ENCODE results near the gene DDX59. TPM values are rescaled to one million over a fixed set of nuclear protein-coding genes. Genes with fewer than 3 reads are reported as not detected.

Gene DDX59
- total RNA-seq, 4 donors from 2014 or later: 18.9 to 30.2 (median 23.5) TPM

DNA sequence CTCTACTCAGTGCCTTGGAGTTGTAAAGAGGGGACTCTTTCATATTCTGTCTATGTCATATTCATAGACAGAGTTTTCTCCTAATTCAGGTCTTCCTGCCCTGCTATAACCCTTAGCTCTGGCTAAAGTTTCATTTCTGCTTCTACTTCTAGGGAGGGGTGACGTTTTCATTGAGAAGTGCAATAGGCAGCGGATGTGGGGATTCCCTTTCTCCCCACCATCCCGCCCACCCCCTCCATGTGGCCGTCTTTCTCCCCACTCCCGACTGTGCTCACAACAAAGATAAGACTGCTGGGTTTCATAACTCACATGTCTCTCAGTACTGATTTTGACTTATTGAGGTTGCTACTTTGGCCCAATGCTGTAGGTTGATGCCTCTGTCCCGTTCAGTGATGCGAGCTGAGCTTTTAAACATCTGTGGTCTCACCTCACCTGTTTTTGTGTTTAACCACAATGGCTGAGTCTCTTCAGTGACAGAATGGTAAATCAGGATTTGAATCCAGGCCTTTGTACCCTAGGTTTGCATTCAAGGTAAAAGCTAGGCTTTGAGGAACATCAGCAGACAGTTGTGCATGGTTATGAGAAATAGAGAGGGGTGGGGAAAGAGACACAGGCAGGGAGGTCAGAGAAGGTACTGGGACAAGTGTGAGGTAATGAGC is 41.4 kb downstream of the DDX59 start:
- TF ChIP-seq, protein P1, sequence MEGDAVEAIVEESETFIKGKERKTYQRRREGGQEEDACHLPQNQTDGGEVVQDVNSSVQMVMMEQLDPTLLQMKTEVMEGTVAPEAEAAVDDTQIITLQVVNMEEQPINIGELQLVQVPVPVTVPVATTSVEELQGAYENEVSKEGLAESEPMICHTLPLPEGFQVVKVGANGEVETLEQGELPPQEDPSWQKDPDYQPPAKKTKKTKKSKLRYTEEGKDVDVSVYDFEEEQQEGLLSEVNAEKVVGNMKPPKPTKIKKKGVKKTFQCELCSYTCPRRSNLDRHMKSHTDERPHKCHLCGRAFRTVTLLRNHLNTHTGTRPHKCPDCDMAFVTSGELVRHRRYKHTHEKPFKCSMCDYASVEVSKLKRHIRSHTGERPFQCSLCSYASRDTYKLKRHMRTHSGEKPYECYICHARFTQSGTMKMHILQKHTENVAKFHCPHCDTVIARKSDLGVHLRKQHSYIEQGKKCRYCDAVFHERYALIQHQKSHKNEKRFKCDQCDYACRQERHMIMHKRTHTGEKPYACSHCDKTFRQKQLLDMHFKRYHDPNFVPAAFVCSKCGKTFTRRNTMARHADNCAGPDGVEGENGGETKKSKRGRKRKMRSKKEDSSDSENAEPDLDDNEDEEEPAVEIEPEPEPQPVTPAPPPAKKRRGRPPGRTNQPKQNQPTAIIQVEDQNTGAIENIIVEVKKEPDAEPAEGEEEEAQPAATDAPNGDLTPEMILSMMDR (IDR thresholded peaks at IDR 0.05; ENCODE audit: low read depth): no peak

DNA sequence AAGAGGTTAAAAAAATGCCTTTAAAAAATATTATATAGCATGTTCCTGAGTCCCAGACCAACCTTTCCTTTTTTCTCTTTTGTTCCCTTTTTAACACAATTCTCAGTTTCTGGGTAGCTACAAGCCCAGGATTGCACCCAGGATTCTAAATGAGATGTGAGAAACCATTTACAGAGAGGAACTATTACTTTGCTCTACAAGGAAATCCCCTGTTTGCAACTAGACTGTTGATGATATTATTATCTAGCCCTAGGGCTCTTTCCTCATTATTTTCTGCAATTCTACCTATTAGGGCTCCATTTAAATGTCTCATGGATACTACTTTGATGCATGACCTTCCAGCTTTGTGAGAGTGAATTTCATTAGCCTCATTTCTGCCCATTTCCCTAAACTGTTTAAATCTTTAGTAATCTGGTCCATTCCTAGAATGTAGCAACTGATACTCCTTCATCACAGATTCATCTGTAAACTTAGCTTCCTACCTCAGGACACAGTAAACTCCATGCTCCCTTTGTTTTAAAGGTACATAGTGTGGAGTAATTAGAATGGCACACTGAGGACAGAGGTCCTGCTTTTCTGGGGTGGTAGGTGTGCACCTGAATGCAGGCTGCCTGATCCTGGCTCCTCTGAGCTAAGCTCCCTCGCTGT is 42.0 kb downstream of the DDX59 start:
- TF ChIP-seq, protein P1 (IDR thresholded peaks at IDR 0.05; ENCODE audit: low read depth): no peak

GRCh38 chr1:200626853-200627534 is 42.7 kb downstream of the DDX59 start:
- TF ChIP-seq, protein P1 (IDR thresholded peaks at IDR 0.05; ENCODE audit: low read depth): no peak

GRCh38 chr1:200625381-200625824 is 44.3 kb downstream of the DDX59 start:
- TF ChIP-seq, protein P1 (IDR thresholded peaks at IDR 0.05; ENCODE audit: low read depth): no peak

DNA sequence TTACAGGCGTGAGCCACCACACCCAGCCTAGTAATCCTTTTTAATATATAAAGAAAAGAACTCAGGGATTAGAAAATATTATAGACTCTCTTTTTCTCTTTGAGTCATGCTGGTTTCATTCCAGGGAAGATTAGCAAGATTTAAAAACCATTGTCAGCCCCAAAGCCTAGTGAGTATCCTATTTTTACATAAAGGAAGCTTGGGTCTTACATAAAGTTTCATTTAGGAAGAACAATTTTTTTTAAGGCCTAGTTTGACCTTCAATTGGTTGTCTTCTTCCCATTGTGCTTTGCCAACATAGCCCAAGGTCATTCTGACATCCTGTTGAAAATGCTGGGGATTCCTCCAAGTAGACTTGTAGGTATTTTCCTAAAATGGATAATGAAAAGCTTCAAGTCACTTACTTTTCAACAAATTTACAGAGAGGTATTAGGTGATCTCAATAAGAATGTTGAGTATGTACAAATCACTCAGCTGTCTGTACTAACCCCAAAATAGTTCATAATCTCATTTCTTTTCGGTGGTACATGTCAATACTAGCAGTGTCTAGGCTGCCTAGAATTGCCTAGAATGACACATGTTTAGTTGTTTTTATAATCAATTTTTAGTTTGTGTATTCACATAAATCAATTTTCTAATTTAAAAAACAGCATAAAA is 44.9 kb downstream of the DDX59 start:
- TF ChIP-seq, protein P1 (IDR thresholded peaks at IDR 0.05; ENCODE audit: low read depth): no peak

GRCh38 chr1:200620273-200621131 is 49.2 kb downstream of the DDX59 start, which contains the start of gene KIF14:
KIF14 (minus strand) TSS chr1:200620751; CDS start chr1:200618723, 2,028 bp downstream.
- TF ChIP-seq, protein P1 (IDR thresholded peaks at IDR 0.05; ENCODE audit: low read depth): no peak
